GM18520 (cell line): ENCODE measurements around the gene ARHGAP11A.

Experiments used
- ATAC-seq: cut with Tn5 transposase; IDR thresholded peaks from one replicate; pipeline ENCODE4 v1.9.1; 2021; ENCODE audit not compliant: unreplicated experiment

Gene ARHGAP11A

DNA sequence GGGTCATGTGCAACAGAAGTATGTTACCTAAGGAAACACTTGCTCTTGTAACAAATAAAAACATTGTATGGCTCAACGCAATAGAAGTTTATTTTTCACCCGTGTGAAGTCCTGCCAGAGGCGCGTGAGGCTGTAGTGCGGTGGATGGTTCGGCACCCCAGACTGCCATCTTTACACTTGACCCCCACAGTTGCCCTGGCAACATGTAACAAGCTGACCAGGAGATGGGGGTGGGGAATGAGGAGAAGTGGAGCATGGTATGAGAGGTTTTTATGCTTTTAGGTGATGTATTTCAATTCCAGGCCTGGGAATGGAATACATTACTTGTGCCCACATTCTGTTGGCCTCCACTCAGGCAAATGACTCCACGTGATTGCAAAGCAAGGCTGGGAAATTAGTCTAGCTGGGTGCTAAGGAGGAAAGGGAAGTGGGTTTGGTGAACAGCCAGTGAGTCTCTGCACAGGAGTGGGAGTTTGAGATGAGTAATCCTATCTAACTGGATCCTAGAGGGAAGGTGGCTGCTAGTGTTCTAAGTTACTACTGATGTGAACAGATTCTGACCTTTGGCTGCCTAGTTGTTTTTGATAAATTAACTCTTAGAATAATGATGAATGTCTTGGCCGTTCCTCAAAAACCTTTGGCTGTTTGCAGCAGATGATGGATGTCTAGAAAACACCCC lies 68.7 kb downstream of the ARHGAP11A start:
- no peak for ATAC-seq

GRCh38 chr15:32685576-32685975 lies 70.3 kb downstream of the ARHGAP11A start:
- no peak for ATAC-seq

GRCh38 chr15:32687556-32687955 lies 72.3 kb downstream of the ARHGAP11A start:
- no peak for ATAC-seq

- no peak for ATAC-seq
Observed at GRCh38 chr15:32688151-32688639, 72.9 kb downstream of the ARHGAP11A start.
